Measurements from ENCODE around the gene MARVELD3.

The MARVELD3 gene

DNA sequence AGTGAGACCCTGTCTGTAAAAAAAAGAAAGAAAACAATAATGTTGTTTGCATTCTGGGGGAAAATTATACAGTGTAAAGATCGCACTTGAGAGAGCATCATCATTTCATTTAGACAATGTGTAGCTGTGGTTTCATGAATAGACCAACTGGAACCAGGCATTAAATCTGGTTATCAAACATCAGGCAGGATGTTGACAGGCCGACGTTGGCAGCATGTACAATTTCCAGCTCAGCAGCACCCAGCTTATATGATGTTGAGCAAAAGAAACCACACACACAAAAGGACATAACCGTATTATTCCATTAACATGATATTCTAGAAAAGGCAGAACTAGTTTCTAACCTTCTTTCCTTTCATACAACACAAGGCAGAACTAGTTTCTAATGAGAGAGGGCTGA, 5.8 kb downstream of the MARVELD3 start:
- Histone ChIP-seq H3K36me3 (ENCODE audit: insufficient read depth, low read length) (no peaks in the 10 kb centered on the region), H3K27me3 (ENCODE audit: insufficient read depth, low read length) (no peaks in the 10 kb centered on the region), H3K4me1 (ENCODE audit: insufficient read depth, low read length, severe bottlenecking) (no peaks in the 10 kb centered on the region), H4K20me1 (ENCODE audit: insufficient read depth, low read length) (no peaks in the 10 kb centered on the region), H3K4me2 (ENCODE audit: low read length) (no peak overlapping the region), H3K9me2 (ENCODE audit: low read depth, low read length) (no peaks in the 10 kb centered on the region), H3K9me3 (ENCODE audit: low read length) (no peaks in the 10 kb centered on the region), H3K27ac (ENCODE audit: low read depth, low read length, poor library complexity, severe bottlenecking) (no peak overlapping the region), H3K9ac (ENCODE audit: low read length) (no peak overlapping the region), H2AFZ (ENCODE audit: low read length) (no peak overlapping the region), H3F3A (ENCODE audit: insufficient read depth, low read length) (no peaks in the 10 kb centered on the region), H3K79me2 (ENCODE audit: insufficient read depth, low read length) (no peaks in the 10 kb centered on the region), H3K4me3 (ENCODE audit: low read depth, low read length, poor library complexity, severe bottlenecking) (no peak overlapping the region)
- TF ChIP-seq, protein P1, sequence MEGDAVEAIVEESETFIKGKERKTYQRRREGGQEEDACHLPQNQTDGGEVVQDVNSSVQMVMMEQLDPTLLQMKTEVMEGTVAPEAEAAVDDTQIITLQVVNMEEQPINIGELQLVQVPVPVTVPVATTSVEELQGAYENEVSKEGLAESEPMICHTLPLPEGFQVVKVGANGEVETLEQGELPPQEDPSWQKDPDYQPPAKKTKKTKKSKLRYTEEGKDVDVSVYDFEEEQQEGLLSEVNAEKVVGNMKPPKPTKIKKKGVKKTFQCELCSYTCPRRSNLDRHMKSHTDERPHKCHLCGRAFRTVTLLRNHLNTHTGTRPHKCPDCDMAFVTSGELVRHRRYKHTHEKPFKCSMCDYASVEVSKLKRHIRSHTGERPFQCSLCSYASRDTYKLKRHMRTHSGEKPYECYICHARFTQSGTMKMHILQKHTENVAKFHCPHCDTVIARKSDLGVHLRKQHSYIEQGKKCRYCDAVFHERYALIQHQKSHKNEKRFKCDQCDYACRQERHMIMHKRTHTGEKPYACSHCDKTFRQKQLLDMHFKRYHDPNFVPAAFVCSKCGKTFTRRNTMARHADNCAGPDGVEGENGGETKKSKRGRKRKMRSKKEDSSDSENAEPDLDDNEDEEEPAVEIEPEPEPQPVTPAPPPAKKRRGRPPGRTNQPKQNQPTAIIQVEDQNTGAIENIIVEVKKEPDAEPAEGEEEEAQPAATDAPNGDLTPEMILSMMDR (IDR thresholded peaks at IDR 0.05; ENCODE audit: low read length), result no peak
- TF ChIP-seq EZH2 (IDR thresholded peaks at IDR 0.05; ENCODE audit: borderline replicate concordance, low read length), result no peak

- no peaks in the 10 kb centered on the region for H3K27me3 ChIP-seq (ENCODE audit: insufficient read depth, low read length)
- H3K9me3 ChIP-seq (ENCODE audit: low read length), result no peaks in the 10 kb centered on the region
- H3K79me2 ChIP-seq (ENCODE audit: insufficient read depth, low read length), result no peaks in the 10 kb centered on the region
- TF ChIP-seq, protein P1 (IDR thresholded peaks at IDR 0.05; ENCODE audit: low read length), result no peak
- TF ChIP-seq EZH2 (IDR thresholded peaks at IDR 0.05; ENCODE audit: borderline replicate concordance, low read length), result no peak
- no peak overlapping the region for H3K4me2 ChIP-seq (ENCODE audit: low read length)
- H3K36me3 ChIP-seq (ENCODE audit: insufficient read depth, low read length), result no peaks in the 10 kb centered on the region
- no peak overlapping the region for H2AFZ ChIP-seq (ENCODE audit: low read length)
- no peaks in the 10 kb centered on the region for H4K20me1 ChIP-seq (ENCODE audit: insufficient read depth, low read length)
- no peaks in the 10 kb centered on the region for H3K4me1 ChIP-seq (ENCODE audit: insufficient read depth, low read length, severe bottlenecking)
- H3K9me2 ChIP-seq (ENCODE audit: low read depth, low read length), result no peaks in the 10 kb centered on the region
- no peak overlapping the region for H3K4me3 ChIP-seq (ENCODE audit: low read depth, low read length, poor library complexity, severe bottlenecking)
- no peak overlapping the region for H3K27ac ChIP-seq (ENCODE audit: low read depth, low read length, poor library complexity, severe bottlenecking)
- no peak overlapping the region for H3K9ac ChIP-seq (ENCODE audit: low read length)
- H3F3A ChIP-seq (ENCODE audit: insufficient read depth, low read length), result no peaks in the 10 kb centered on the region
Measured at GRCh38 chr16:71635632-71636031, 9.6 kb downstream of the MARVELD3 start.

GRCh38 chr16:71637398-71637797, 11.4 kb downstream of the MARVELD3 start:
- Histone ChIP-seq H3K4me1 (ENCODE audit: insufficient read depth, low read length, severe bottlenecking) (no peaks in the 10 kb centered on the region), H3K4me3 (ENCODE audit: low read depth, low read length, poor library complexity, severe bottlenecking) (no peak overlapping the region), H3K36me3 (ENCODE audit: insufficient read depth, low read length) (no peaks in the 10 kb centered on the region), H3K9me3 (ENCODE audit: low read length) (no peaks in the 10 kb centered on the region), H2AFZ (ENCODE audit: low read length) (no peak overlapping the region), H3K27me3 (ENCODE audit: insufficient read depth, low read length) (no peaks in the 10 kb centered on the region), H3K4me2 (ENCODE audit: low read length) (no peak overlapping the region), H3K9ac (ENCODE audit: low read length) (no peak overlapping the region), H3K9me2 (ENCODE audit: low read depth, low read length) (no peaks in the 10 kb centered on the region), H3K79me2 (ENCODE audit: insufficient read depth, low read length) (no peaks in the 10 kb centered on the region), H3F3A (ENCODE audit: insufficient read depth, low read length) (no peaks in the 10 kb centered on the region), H4K20me1 (ENCODE audit: insufficient read depth, low read length) (no peaks in the 10 kb centered on the region), H3K27ac (ENCODE audit: low read depth, low read length, poor library complexity, severe bottlenecking) (no peak overlapping the region)
- no peak for TF ChIP-seq EZH2 (IDR thresholded peaks at IDR 0.05; ENCODE audit: borderline replicate concordance, low read length)
- TF ChIP-seq, protein P1 (IDR thresholded peaks at IDR 0.05; ENCODE audit: low read length), result no peak
